Measurements from ENCODE around the gene ELL.

ELL gene

GRCh38 chr19:18499055-18499775 lies 22.7 kb downstream of the ELL start:
- Histone ChIP-seq H3K9ac (ENCODE audit: insufficient read length) (no peak overlapping the region), H3K27ac (no peak overlapping the region), H3K9me3 (ENCODE audit: low read depth, low read length) (no peaks in the 10 kb centered on the region), H3K36me3 (ENCODE audit: insufficient read depth, low read length) (no peaks in the 10 kb centered on the region), H3K4me3 (no peak overlapping the region)
- TF ChIP-seq POLR2AphosphoS5 (IDR thresholded peaks at IDR 0.05; ENCODE audit: borderline replicate concordance, low read depth, low read length), result no peak
- TF ChIP-seq FOXP2 (optimal IDR thresholded peaks at IDR 0.05; ENCODE audit: control extremely low read depth, extremely low read length, insufficient read depth), result no peak
- no peak for TF ChIP-seq EZH2 (IDR thresholded peaks at IDR 0.05)
- no peak for DNase-seq (ENCODE audit: low read depth, low spot score)

GRCh38 chr19:18496980-18497256 lies 25.0 kb downstream of the ELL start:
- no peak for DNase-seq (ENCODE audit: low read depth, low spot score)

GRCh38 chr19:18496167-18496979 lies 25.5 kb downstream of the ELL start:
- Histone ChIP-seq H3K9ac (ENCODE audit: insufficient read length) (no peak overlapping the region), H3K27ac (no peak overlapping the region), H3K4me3 (no peak overlapping the region), H3K36me3 (ENCODE audit: insufficient read depth, low read length) (no peaks in the 10 kb centered on the region), H3K9me3 (ENCODE audit: low read depth, low read length) (no peaks in the 10 kb centered on the region)
- DNase-seq (ENCODE audit: low read depth, low spot score), result no peak
- no peak for TF ChIP-seq EZH2 (IDR thresholded peaks at IDR 0.05)
- TF ChIP-seq FOXP2 (optimal IDR thresholded peaks at IDR 0.05; ENCODE audit: control extremely low read depth, extremely low read length, insufficient read depth), result no peak
- TF ChIP-seq POLR2AphosphoS5 (IDR thresholded peaks at IDR 0.05; ENCODE audit: borderline replicate concordance, low read depth, low read length), result no peak

More at GRCh38 chr19:18496980-18497256, 25.0 kb downstream of the ELL start:
- H3K4me3 ChIP-seq, result no peak overlapping the region
- no peaks in the 10 kb centered on the region for H3K36me3 ChIP-seq (ENCODE audit: insufficient read depth, low read length)
- no peak overlapping the region for H3K9ac ChIP-seq (ENCODE audit: insufficient read length)
- no peak overlapping the region for H3K27ac ChIP-seq
- no peaks in the 10 kb centered on the region for H3K9me3 ChIP-seq (ENCODE audit: low read depth, low read length)
- TF ChIP-seq FOXP2 (optimal IDR thresholded peaks at IDR 0.05; ENCODE audit: control extremely low read depth, extremely low read length, insufficient read depth), result no peak
- no peak for TF ChIP-seq POLR2AphosphoS5 (IDR thresholded peaks at IDR 0.05; ENCODE audit: borderline replicate concordance, low read depth, low read length)
- TF ChIP-seq EZH2 (IDR thresholded peaks at IDR 0.05), result no peak

GRCh38 chr19:18495204-18495911 lies 26.5 kb downstream of the ELL start:
- H3K4me3 ChIP-seq, result no peak overlapping the region
- TF ChIP-seq FOXP2 (optimal IDR thresholded peaks at IDR 0.05; ENCODE audit: control extremely low read depth, extremely low read length, insufficient read depth), result no peak
- no peak for TF ChIP-seq POLR2AphosphoS5 (IDR thresholded peaks at IDR 0.05; ENCODE audit: borderline replicate concordance, low read depth, low read length)
- TF ChIP-seq EZH2 (IDR thresholded peaks at IDR 0.05), result no peak
- no peak overlapping the region for H3K9ac ChIP-seq (ENCODE audit: insufficient read length)
- DNase-seq (ENCODE audit: low read depth, low spot score), result no peak
- H3K9me3 ChIP-seq (ENCODE audit: low read depth, low read length), result no peaks in the 10 kb centered on the region
- no peaks in the 10 kb centered on the region for H3K36me3 ChIP-seq (ENCODE audit: insufficient read depth, low read length)
- no peak overlapping the region for H3K27ac ChIP-seq

- no peak overlapping the region for H3K4me3 ChIP-seq
- TF ChIP-seq POLR2AphosphoS5 (IDR thresholded peaks at IDR 0.05; ENCODE audit: borderline replicate concordance, low read depth, low read length), result no peak
- TF ChIP-seq EZH2 (IDR thresholded peaks at IDR 0.05), result no peak
- no peak for TF ChIP-seq FOXP2 (optimal IDR thresholded peaks at IDR 0.05; ENCODE audit: control extremely low read depth, extremely low read length, insufficient read depth)
- no peaks in the 10 kb centered on the region for H3K36me3 ChIP-seq (ENCODE audit: insufficient read depth, low read length)
- no peak for DNase-seq (ENCODE audit: low read depth, low spot score)
- no peak overlapping the region for H3K27ac ChIP-seq
- no peaks in the 10 kb centered on the region for H3K9me3 ChIP-seq (ENCODE audit: low read depth, low read length)
- H3K9ac ChIP-seq (ENCODE audit: insufficient read length), result no peak overlapping the region
Observed at GRCh38 chr19:18494267-18494607, 27.6 kb downstream of the ELL start.

- H3K9ac ChIP-seq (ENCODE audit: insufficient read length), result no peak overlapping the region
Observed at GRCh38 chr19:18493440-18494266, 28.2 kb downstream of the ELL start.

GRCh38 chr19:18491995-18492953 lies 29.6 kb downstream of the ELL start:
- no peak overlapping the region for H3K9ac ChIP-seq (ENCODE audit: insufficient read length)
- no peaks in the 10 kb centered on the region for H3K36me3 ChIP-seq (ENCODE audit: insufficient read depth, low read length)
- TF ChIP-seq EZH2 (IDR thresholded peaks at IDR 0.05), result no peak
- TF ChIP-seq POLR2AphosphoS5 (IDR thresholded peaks at IDR 0.05; ENCODE audit: borderline replicate concordance, low read depth, low read length), result no peak
- no peak for TF ChIP-seq FOXP2 (optimal IDR thresholded peaks at IDR 0.05; ENCODE audit: control extremely low read depth, extremely low read length, insufficient read depth)
- no peak overlapping the region for H3K4me3 ChIP-seq
- no peaks in the 10 kb centered on the region for H3K9me3 ChIP-seq (ENCODE audit: low read depth, low read length)
- no peak for DNase-seq (ENCODE audit: low read depth, low spot score)
- H3K27ac ChIP-seq, result no peak overlapping the region

More at GRCh38 chr19:18493440-18494266, 28.2 kb downstream of the ELL start:
- TF ChIP-seq EZH2 (IDR thresholded peaks at IDR 0.05), result no peak
- H3K36me3 ChIP-seq (ENCODE audit: insufficient read depth, low read length), result no peaks in the 10 kb centered on the region
- no peak overlapping the region for H3K4me3 ChIP-seq
- no peaks in the 10 kb centered on the region for H3K9me3 ChIP-seq (ENCODE audit: low read depth, low read length)
- no peak overlapping the region for H3K27ac ChIP-seq
- no peak for DNase-seq (ENCODE audit: low read depth, low spot score)

Measured in SK-N-MC (cell line).